Activated T-cell treated with anti-CD3 and anti-CD28 coated beads, Interleukin-2, amount 50 U/mL, for 1 hour (primary cell): ENCODE measurements around the gene INTS6.
A peak's percentile ranks its signal among the peaks of the same experiment; 100 is the strongest.
"Not testable (repeated sequence)": the region's sequence is repeated elsewhere in the genome, so short reads cannot be mapped to it uniquely, and the experiment has no call there.

Source experiments
- DNase-seq: peaks from one replicate; pipeline ENCODE4 v3.0.0-alpha.2; 2020

INTS6 gene

GRCh38 chr13:51453959-51454703 is 1.3 kb upstream of the INTS6 start:
- peak; percentile 57 for DNase-seq

- DNase-seq: no peak
These were observed 547 bp upstream of the INTS6 start for GRCh38 chr13:51453207-51453958.

GRCh38 chr13:51451467-51452360 is 1.1 kb downstream of the INTS6 start:
- peak; percentile 79 for DNase-seq

- no peak for DNase-seq
These were observed 1.7 kb downstream of the INTS6 start for GRCh38 chr13:51451134-51451466.

GRCh38 chr13:51449018-51449417 is 3.8 kb downstream of the INTS6 start:
- no peak for DNase-seq

- no peak for DNase-seq
These were observed 7.9 kb downstream of the INTS6 start for GRCh38 chr13:51444922-51445321.

GRCh38 chr13:51440381-51440780 is 12.5 kb downstream of the INTS6 start:
- DNase-seq: no peak

GRCh38 chr13:51437550-51438127 is 15.2 kb downstream of the INTS6 start:
- no peak for DNase-seq

GRCh38 chr13:51435002-51435578 is 17.7 kb downstream of the INTS6 start:
- DNase-seq: no peak

GRCh38 chr13:51432576-51432975 is 20.3 kb downstream of the INTS6 start:
- DNase-seq: no peak

- no peak for DNase-seq
These were observed 25.9 kb downstream of the INTS6 start for GRCh38 chr13:51426982-51427381.

GRCh38 chr13:51425410-51426042 is 27.3 kb downstream of the INTS6 start:
- DNase-seq: no peak

GRCh38 chr13:51423766-51424165 is 29.1 kb downstream of the INTS6 start:
- no peak for DNase-seq

GRCh38 chr13:51422484-51422883 is 30.4 kb downstream of the INTS6 start:
- no peak for DNase-seq

- DNase-seq: peak; percentile 21
These were observed 31.9 kb downstream of the INTS6 start for GRCh38 chr13:51420681-51421490.

GRCh38 chr13:51419001-51419636 is 33.7 kb downstream of the INTS6 start:
- no peak for DNase-seq

- DNase-seq: no peak
These were observed 35.1 kb downstream of the INTS6 start for GRCh38 chr13:51417716-51418115.

- no peak for DNase-seq
These were observed 36.7 kb downstream of the INTS6 start for GRCh38 chr13:51416107-51416506.

- DNase-seq: not testable (repeated sequence)
These were observed 37.5 kb downstream of the INTS6 start for GRCh38 chr13:51415339-51415738.

GRCh38 chr13:51412431-51412830 is 40.4 kb downstream of the INTS6 start:
- DNase-seq: no peak

- DNase-seq: no peak
These were observed 47.7 kb downstream of the INTS6 start for GRCh38 chr13:51405176-51405575.
